Testis (tissue), 3 donors: ENCODE data around the gene KRT36. TPM values are rescaled to one million over a fixed set of nuclear protein-coding genes. Genes with fewer than 3 reads are reported as not detected.

Experiments
- DNase-seq: peaks from one replicate; pipeline ENCODE4 v3.0.0-alpha.2; 2019
- H3K27ac ChIP-seq, 2 donors: fragments of 200-600 bp; sonication (generic); one replicate each; pipeline ENCODE4 v1.5.1; 2019
- H3K27me3 ChIP-seq: fragments of 200-600 bp; sonication (generic); one replicate; pipeline ENCODE4 v1.5.1; 2019
- H3K36me3 ChIP-seq: fragments of 200-600 bp; sonication (generic); one replicate; pipeline ENCODE4 v1.5.1; 2017; ENCODE audit warnings: low read depth; ENCODE audit errors: missing control alignments
- H3K4me1 ChIP-seq: fragments of 200-600 bp; sonication (generic); one replicate; pipeline ENCODE4 v1.5.1; 2019
- H3K4me3 ChIP-seq, 2 donors: fragments of 200-600 bp; sonication (generic); one replicate each; pipeline ENCODE4 v1.5.1; 2017 to 2019
- H3K9me3 ChIP-seq: fragments of 200-600 bp; sonication (generic); one replicate; pipeline ENCODE4 v1.5.1; 2017
- POLR2A ChIP-seq: fragments of 450-650 bp; IDR thresholded peaks from one replicate; pipeline ENCODE4 v1.6.1; 2017; ENCODE audit warnings: antibody characterized with exemption, mild to moderate bottlenecking, moderate library complexity
- WGBS, 2 donors: methylation state at CpG; one replicate each; pipeline ENCODE4 v1.1.5; 2018; 5-methylcytosine and 5-hydroxymethylcytosine counted together
- intact Hi-C: fragments of 100-400 bp; cut with DNase I; formaldehyde crosslinking; loops from one replicate; pipeline ENCODE4 v1.15.1; 2023; ENCODE audit warnings: low total_unique reads
- polyA plus RNA-seq: library from polyadenylated mRNA; stranded (reverse); fragments of 350-450 nt; fragmentation: Illumina TruSeq; extraction: RNeasy Lipid Tissue Mini Kit (QIAGEN cat#74804); gene quantifications from one replicate; pipeline ENCODE4 v1.2.3, GENCODE V29; 2014; ENCODE audit warnings: low read depth, low replicate concordance; ENCODE audit not compliant: insufficient read depth
- total RNA-seq, 2 donors: library from RNA; depleted of rRNA; stranded (reverse); fragments of >200 nt; gene quantifications; one replicate each; pipeline ENCODE4 v1.2.3, GENCODE V29; 2016
- TF ChIP-seq, protein P1 (sequence below), 3 experiments: fragments of 450-650 bp in 2 of 3; fragments of 200-600 bp in 1 of 3; sonication (generic) in 1 of 3; IDR thresholded peaks; one replicate each; pipeline ENCODE4 v1.5.1; 2016 to 2019; ENCODE audit warnings: antibody characterized with exemption in 3 of 3, mild to moderate bottlenecking in 2 of 3, moderate library complexity in 1 of 3

The KRT36 gene
- total and polyA plus RNA-seq, 3 donors from 2014 or later: 0.24 to 0.43 (median 0.24) TPM

- Histone ChIP-seq H3K27ac (no peak overlapping the region), H3K9me3 (no peaks in the 10 kb centered on the region), H3K4me3 (no peak overlapping the region), H3K27me3 (no peaks in the 10 kb centered on the region), H3K36me3 (no peaks in the 10 kb centered on the region), H3K4me1 (no peaks in the 10 kb centered on the region)
- 90 to 92% methylated on average over 6 to 7 of the region's 7 CpGs for WGBS, 2 donors
- intact Hi-C loops: no loop called here
- no peak for DNase-seq
- no peak for TF ChIP-seq POLR2A
- TF ChIP-seq, protein P1, sequence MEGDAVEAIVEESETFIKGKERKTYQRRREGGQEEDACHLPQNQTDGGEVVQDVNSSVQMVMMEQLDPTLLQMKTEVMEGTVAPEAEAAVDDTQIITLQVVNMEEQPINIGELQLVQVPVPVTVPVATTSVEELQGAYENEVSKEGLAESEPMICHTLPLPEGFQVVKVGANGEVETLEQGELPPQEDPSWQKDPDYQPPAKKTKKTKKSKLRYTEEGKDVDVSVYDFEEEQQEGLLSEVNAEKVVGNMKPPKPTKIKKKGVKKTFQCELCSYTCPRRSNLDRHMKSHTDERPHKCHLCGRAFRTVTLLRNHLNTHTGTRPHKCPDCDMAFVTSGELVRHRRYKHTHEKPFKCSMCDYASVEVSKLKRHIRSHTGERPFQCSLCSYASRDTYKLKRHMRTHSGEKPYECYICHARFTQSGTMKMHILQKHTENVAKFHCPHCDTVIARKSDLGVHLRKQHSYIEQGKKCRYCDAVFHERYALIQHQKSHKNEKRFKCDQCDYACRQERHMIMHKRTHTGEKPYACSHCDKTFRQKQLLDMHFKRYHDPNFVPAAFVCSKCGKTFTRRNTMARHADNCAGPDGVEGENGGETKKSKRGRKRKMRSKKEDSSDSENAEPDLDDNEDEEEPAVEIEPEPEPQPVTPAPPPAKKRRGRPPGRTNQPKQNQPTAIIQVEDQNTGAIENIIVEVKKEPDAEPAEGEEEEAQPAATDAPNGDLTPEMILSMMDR (IDR thresholded peaks at IDR 0.05): no peak
These were observed 47.3 kb upstream of the KRT36 start for GRCh38 chr17:41536741-41537613.

- no peak overlapping the region for H3K27ac ChIP-seq
- DNase-seq: no peak
- no peaks in the 10 kb centered on the region for H3K4me1 ChIP-seq
- H3K27me3 ChIP-seq: no peaks in the 10 kb centered on the region
- TF ChIP-seq, protein P1 (IDR thresholded peaks at IDR 0.05): no peak
- no peak for TF ChIP-seq POLR2A
- H3K9me3 ChIP-seq: no peaks in the 10 kb centered on the region
- intact Hi-C loops: no loop called here
- 64 to 74% methylated on average over 9 to 15 of the region's 15 CpGs for WGBS, 2 donors
- H3K4me3 ChIP-seq: no peak overlapping the region
- H3K36me3 ChIP-seq: no peaks in the 10 kb centered on the region
These were observed 46.2 kb upstream of the KRT36 start for GRCh38 chr17:41535764-41536481.

- no peaks in the 10 kb centered on the region for H3K27me3 ChIP-seq
- no peaks in the 10 kb centered on the region for H3K36me3 ChIP-seq
- 76 to 82% methylated on average over 7 of the region's 7 CpGs for WGBS, 2 donors
- TF ChIP-seq, protein P1 (IDR thresholded peaks at IDR 0.05): no peak
- no peak for TF ChIP-seq POLR2A
- H3K27ac ChIP-seq: no peak overlapping the region
- no peak overlapping the region for H3K4me3 ChIP-seq
- H3K9me3 ChIP-seq: no peaks in the 10 kb centered on the region
- H3K4me1 ChIP-seq: peaks cover 8% of the 10 kb centered on the region
- intact Hi-C loops: no loop called here
- DNase-seq: no peak
These were observed 45.3 kb upstream of the KRT36 start for GRCh38 chr17:41534899-41535546.

DNA sequence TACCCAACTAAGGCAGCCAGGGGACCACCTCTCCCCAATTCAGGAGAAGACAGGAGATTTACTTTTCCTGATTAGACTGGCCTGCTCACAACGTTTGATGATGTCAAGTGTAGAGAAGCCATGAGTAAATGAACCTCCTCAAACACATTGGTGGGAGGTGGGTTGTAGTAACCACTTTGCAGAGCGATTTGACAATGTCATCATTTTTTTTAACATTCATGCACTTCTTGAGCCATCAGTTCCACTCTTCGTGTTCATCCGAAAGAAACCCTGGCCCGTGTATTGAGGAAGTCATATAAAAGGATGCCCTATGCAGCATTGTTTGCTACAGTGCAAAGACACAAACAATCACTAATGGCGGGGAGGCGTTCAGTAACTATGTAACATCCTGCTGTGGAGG lies 43.9 kb upstream of the KRT36 start:
- Histone ChIP-seq H3K27me3 (no peaks in the 10 kb centered on the region), H3K27ac (no peak overlapping the region), H3K4me3 (no peak overlapping the region), H3K4me1 (peaks cover 12% of the 10 kb centered on the region), H3K9me3 (no peaks in the 10 kb centered on the region), H3K36me3 (no peaks in the 10 kb centered on the region)
- WGBS, 2 donors: 83 to 88% methylated on average over 7 of the region's 7 CpGs
- DNase-seq: no peak
- no peak for TF ChIP-seq POLR2A
- TF ChIP-seq, protein P1 (IDR thresholded peaks at IDR 0.05): no peak
- intact Hi-C loops: no loop called here
